ENCODE measurements around the gene ITPA.

Gene ITPA

DNA sequence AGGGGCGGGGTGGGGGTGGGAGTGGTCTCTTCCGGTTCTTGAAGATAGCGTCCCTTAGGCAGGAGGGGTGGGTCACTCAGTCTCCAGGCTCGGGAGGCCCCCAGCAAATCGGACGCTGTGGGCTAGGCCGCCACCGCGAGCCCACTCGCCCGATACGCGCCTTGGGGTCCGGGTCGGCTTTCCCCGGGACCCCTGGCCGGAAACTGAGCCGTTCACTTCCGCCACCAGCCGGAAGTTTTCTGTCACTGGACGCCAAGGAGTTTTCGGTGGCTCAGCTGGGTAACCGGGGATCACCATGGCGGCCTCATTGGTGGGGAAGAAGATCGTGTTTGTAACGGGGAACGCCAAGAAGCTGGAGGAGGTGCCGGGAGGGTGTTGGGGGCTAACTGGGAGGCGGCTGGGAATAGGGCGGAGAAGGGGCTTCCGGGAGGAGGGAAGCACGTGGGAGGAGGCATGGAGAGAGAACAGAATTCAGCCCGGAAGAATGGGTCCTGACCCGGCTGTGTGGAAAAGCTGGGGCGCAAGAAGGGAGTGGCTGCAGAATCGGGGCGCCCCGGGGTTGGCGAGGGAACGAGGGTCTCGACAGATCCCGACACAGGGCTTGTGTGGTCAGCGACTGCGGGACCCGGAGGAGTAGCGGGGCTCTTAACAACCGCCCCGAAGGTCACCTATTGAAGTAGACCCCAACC, at the start of gene ITPA:
ITPA (plus strand) TSS at position 242 of the 689 bp plus-strand sequence; CDS start at position 296, 54 bp downstream.
- DNase-seq, result peak in 46 of 56 donors; percentile 15 to 75 (median 45)

DNA sequence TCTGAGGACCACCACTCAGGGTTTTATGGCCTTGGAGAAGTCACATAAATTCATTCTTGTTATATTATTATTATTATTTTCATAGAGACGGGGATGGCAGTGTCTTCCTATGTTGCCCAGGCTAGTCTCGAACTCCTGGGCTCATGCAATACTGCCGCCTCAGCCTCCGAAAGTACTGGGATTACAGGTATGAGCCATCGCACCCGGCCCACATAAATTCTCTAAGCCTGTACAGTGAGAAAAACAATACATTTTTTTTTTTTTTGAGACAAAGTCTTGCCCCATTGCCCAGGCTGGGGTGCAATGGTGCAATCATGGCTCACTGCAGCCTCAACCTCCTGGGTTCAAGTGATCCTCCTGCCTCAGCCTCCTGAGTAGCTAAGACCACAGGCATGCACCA, 48.9 kb upstream of the ITPA start:
- no peak for DNase-seq

DNA sequence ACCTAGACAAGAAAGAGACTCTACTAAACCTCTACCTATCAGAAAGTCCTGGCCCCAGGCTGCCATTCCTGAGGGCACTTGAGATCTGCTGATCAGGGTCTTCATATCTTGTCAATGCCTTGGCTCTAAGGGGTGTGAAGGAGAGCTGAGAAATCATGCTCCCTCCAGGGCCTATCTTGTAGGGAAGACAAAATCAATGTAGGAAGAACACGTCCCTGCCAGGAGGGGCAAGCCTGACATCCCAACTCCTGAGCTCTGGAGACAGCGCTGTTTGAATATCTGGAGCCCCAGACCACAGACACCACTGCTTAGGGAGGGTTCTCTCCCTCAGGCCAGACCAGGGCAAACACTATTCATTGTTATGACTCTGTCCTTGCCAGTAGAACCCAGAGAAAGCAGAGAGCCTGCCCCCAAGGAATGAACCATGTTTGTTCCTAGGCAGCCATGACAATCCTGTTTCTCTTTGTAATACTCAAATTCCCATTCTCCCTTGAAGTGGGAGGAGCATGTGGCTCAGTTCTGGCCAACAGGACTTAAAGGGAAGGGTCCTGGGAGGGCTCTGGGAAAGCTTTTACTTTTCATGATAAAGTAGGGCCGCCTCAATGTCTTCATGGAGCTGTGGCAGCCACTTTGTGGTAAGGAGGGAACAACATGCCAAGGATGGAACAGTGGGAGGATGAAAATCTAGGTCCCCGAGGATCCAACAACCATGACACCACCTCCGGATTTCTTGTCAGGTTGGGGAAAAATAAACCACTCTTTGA, 47.8 kb upstream of the ITPA start:
- DNase-seq, result no peak

DNA sequence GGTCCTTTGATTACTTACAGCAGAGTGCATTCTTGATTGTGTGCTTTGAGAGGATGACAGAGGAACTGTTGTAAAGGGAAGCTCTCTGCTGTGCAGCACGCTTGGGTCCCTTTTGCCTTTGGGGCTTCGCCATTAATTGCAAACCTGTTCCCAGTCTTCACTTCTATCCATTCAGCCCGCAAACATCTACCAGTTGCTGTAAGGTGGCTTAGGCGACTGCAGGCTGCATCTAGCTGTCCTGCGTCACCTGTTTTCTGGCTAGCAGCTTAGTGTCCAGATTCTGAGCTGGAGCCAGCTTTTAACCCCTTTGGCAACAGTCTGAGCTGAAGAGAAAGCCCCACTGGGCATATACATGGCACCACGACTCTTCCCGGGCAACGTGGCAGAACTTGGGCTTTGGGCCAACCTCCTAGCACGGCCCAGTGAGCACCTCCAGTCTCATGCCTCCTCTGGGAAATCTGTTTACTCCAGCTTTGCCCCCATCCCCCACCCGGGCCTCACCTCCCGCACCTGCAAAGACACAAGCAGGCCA, 47.2 kb upstream of the ITPA start:
- peak in 2 of 56 donors; percentile 20 to 39 for DNase-seq

DNA sequence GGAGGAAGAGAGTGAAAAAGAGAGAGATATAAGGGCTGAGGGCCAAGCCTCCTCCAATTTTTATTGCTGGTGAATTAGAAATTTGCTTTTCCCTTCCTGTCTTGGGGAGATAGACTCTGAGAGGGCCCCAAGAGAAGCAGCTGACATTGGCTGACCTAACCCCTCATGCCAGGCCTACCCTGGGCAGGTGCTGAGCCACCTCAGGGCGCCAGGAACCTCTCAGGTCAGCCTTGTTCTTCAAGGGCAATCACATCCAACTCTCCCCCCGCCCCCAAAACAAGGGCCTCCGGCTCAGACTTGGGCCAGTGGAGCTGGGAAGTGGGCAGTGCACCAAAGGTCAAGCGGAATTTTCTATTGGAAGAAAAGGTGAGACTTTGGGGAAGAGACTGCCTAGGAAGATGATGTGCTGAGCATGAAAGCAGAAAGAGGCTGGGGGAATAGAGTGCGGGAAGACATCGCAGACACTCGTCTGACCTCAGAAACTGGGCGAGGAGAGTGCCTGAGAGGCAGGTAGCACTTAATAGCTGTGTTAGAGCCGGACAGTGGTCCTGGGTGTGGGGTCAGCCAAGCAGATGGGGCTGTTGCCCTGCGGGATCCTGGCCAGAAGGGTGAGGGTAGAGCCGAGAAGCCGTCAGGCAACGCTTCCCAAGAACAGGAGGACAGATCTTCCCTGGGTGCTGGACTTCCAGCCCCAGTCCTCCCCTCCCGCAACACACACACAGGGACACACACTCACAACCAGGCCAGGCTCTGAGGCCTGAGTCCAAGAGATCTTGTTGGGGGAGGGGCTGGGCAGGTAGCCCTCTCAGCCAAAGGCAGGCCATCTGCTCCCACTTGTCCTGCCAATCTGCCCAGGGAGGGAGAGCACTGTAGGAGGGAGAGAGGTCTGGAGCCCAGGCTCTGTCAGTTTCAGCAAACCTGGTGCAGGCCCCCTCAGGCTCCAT, 45.9 kb upstream of the ITPA start:
- no peak for DNase-seq

DNA sequence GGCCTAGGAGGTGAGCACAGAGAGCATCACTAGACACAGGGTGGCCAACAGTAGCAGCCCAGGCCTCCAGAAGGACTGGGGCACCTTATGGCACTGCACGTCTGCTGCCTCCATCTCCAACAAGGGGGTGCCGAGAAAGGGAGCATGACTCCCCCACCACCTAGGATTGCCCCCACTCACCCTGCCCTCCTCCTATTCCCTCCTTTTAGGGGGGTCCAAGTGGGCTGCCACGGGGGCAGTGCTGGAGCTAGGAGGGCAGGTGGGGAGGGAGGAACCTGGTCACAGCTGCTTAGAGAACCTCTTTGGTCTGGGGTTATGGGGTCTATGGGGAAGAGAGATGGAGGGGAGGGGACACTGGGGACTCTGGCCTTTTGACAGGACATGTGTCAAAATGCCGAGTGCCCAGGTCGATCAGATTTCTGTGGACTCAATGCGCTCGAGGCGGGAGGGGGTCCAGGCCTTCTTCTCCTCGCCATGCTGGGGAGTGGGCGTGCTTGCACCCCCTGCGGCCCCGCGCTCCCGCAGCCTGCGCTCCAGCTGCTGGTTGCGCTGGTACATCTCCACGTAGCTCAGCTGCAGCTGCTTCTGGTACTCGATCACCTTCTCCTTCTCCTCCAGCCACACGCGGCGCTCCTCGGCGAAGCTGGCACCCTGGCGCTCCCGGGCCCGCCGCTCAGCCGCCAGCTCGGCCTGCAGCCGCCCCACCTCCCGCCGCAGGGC, 45.1 kb upstream of the ITPA start:
- DNase-seq, result no peak

DNA sequence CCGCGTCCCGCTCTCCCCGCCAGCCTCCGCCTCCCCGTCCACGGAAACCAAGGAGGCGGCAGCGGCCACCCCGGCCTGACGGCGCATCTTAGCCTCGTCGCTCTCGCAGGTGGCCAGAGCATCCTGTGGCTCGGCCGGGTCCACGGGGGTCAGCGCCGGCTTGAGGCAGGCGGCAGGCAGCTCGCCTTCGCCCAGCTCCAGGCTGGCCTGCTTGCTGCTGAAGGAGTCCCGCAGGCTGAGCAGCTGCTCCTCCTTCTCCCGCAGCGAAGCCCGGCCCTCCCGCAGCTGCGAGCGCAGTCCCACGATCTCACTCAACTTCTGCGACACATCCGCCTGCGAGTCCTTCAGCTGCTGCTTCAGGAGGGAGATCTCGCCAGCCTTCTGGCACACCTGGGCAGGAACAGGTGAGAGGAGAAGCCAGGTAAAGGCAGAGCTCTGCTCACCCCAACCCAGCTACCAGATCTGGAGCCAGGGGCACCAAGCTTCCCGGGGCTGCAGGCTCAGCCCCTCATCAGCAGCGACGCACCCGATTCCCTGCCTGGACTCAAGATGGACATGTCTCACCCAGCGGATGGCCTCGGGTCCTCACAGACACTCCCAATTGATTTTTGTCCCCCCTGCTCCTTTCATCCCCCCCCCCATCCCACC, 44.4 kb upstream of the ITPA start:
- DNase-seq, result no peak

DNA sequence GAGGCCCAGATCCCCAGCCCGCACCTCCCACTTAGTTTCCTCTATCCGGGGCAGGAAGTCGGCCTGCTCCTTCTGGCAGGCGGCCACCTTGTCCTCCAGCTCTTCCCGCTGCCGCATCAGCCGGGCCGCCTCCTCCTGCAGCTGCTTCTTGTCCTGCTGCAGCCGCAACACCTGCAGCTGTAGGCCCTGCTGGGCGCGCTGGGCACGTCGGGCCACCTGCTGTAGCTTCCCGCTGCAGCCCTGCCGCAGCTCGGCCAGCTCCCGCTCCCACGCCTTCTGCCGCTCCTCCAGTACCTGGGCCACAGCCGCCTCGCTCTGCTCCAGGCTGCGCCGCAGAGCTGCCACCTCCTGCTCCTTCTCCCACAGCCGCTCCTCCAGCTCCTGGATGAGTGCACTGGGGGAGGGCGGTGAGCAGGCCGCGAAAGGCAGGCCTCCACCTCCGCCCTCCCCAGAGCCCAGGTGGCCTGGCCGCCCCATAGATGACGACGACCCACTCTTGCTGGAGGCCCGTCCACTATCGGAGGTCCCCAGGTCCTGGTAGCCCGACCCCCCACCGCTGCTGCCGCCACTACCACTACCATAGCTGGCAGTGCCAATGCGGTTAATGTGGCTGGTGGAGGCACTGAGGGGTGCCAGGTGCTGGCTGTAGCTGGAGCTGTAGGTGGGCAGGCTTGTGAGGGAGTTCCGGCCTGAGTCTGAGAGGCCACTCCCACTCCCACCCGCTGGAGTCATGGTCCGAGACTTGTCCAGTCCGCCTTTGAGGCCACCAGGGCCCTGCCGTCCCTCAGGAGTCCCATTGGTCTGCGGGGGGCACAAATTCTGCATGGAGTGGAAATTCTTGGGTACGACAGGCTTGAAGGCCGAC, 43.6 kb upstream of the ITPA start:
- DNase-seq, result peak in 10 of 56 donors; percentile 22 to 54 (median 30)

DNA sequence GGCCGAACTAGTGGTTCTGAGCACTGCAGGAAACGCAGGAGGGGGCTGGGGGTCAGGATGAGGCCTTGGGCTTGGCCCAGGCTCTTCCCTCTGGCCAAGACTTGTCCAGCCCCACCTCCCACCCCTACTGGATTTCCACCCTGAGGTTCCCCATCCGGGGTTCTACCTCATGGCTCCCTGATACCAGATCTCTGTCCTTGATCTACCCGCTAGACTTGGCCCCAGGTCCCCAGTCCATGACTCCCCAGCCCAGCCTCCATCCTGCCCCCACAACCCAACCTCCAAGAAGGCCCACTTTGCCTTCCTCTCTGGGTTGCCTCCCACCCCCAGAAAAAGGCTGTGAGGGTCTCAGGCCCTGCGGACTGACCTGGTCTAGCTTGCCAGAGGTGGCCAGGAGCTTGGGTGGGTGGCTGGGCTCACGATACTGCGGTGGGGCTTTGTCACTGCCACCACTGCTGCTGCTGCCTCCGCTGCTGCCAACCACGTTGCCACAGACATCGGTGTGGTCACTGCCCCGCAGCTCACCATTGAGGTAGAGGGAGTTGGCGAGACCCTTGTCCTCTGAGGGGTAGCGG, 42.9 kb upstream of the ITPA start:
- DNase-seq, result no peak

DNA sequence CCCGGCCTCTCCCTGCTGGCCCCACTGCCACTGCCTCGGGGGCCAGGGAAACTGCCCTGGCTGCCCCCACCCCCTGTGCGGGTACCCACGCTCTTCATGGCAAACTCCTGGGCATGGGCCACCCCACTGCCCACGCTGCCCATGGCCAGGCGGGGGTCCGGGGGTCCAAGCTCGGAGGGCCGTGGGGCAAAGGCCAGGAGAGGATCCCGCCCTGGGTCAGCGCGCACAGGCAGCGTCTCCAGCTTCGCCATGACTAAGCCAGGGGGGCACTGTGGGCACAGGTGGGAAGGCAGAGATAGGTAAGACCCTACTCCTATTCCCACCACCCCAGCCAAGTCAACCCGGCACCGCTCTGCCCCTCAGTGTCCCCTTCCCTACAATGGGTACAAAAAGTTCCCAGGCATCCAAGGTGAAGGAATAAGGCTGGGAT, 42.4 kb upstream of the ITPA start:
- no peak for DNase-seq

DNA sequence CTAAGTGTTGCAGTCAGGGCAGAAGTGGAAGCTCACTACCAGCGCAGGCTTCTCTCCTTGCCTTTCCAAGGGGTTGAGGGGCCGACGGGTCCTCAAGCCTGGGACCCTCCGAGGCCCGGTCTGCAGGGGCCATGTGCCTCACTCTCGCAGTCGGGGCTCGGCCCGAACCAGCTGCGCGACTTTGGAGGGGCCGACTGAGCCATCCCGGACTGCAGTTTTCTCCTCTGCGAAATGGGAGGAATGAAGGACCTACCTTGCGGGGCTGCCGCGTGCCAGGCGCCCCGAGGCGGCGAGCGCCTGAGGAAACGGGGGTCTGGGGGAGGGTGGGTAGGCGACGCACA, 41.6 kb upstream of the ITPA start:
- DNase-seq, result no peak

DNA sequence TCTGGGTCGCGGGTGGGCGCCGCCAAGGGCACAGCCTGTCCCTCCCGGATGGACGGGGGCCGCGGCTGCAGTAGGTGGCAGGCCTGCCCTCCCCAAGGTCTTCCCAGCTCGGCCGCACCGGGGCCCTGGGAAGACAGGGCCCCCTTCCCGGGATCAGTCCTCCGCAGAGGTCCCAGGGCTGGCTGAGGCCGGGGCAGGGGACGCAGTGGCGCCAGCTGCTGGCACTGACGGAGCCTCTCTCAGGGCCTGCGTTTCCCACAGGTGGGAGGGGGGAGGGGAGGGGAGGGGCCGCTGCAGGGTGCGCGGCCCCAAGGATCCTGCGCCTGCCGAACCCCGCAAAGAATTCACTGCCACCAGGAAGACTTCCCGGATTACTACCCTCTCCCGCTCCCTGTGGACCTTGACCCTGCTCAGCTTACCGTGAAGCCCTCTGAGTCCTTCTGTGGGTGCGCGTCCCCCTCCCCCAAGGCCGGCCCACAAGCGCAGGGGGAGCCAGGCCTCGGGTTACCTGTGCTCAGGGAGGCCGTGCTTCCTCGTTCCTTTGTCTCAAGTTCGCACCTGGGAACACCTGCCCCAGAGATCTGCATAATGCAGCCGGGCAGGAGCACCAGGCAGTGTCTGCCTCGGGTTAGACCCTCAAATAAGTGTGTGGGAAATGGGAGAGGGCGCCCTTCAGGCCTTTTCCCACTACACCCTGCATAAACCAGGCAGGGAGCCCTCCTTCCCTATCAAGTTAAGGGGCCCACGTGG, 41.0 kb upstream of the ITPA start:
- DNase-seq, result no peak

DNA sequence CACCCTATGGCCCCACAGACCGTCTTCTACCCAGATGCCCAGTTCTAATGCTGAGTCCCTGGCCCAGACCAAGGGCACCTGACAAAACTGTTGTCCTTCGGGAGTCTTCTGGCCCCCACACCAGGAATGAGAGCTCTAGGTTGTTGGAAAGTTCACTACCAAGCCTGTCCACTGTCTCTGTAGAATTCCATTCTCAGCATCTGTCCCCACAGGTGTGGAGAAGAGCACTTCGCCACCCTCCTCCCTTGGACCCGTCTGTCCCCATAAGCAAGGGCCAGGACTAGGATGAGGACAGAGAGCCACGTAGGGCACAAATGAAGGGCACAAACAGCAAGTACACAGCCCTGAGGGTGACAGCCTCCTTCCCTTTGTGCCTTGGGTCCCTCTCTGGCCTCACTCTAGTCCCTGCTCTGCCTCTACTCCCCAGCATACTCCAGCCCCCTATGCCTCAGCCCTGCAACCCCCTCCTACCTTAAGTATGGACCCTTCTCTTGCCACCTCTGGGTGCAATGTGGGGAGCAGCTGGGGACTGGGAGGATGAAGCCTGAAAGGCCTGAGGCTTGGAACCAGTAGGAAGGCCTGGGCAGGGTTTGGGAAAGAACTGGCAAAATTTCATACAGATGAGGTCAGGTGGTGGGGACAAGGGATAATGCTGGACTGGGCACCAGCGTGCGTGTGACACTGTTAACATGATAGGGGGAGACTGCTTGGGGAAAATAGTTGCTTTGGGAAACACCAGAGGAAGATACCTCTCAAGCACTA, 40.3 kb upstream of the ITPA start:
- no peak for DNase-seq

DNA sequence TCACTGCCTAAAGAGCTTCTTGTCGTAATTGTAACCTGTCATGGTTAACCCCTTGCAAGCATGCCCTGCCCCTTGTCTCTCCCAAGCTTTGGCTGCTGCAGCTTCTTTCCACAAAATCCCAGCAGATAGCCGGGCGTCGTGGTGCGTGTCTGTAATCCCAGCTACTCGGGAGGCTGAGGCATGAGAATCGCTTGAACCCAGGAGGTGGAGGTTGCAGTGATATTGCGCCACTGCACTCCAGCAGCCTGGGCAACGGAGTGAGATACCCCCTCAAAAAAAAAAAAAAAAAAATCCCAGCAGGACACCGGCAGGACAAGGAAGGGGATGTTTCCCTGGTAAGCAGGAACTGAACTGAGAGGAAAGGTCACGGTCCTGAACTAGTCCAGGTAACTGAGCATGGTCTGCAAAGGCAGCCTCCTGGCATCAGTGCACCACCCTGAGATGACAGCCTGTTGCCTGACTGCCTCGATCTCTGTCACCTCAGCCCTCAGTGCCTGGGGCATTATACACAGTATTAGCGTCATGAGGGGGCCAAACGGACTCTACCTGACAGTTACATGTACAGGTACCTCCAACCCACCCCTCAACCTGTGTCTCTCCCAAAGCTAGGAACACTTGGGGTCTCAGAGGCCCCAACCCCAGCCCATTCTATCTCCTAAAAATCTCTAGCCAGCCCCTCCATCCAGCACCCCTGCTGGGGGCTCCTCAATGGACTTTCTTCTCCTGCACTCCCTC, 37.7 kb upstream of the ITPA start:
- DNase-seq, result no peak

DNA sequence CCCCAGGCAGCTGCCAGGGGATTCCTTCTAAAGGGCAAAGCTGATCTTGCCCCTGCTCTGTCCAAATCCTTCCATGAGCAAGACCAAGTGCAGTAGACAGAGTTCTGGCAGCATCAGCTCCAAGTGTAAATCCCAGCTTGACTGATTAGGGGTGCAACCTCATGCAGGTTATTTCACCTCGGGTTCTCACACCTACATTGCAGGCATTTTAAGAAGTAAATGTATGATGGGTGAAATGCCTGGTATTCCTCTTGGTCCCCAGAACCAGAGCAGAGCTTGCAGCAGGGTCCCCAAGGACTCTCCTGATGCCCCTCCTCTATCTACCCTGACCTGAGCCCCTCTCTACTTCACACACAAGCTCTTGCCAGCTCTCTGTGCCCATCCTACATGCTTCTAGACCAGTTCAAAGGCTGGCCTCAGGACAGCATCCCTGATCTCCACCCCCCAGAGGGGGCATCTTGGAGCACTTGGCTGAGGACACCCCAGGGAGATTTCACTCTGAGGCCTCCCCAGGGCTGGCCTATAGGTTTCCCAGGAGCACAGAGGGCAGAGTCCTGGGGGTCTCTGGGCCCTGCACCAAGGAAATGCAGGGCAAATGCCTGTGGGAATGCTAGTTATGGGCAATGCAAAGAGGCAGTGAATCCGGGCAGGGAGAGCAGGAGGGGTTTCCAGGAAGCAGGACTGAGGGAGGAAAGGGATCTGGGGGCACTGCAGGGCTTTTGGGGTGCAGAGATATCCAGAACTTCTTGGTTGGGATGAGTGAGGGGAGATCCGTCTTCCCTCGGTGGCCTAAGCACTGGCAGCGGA, 37.0 kb upstream of the ITPA start:
- DNase-seq, result no peak
